ENCODE results near the gene CD70. TPM values are rescaled to one million over a fixed set of nuclear protein-coding genes. Genes with fewer than 3 reads are reported as not detected.
A peak's percentile ranks its signal among the peaks of the same experiment; 100 is the strongest.
"Not testable (repeated sequence)": the region's sequence is repeated elsewhere in the genome, so short reads cannot be mapped to it uniquely, and the experiment has no call there.

CD70 gene, protein sequence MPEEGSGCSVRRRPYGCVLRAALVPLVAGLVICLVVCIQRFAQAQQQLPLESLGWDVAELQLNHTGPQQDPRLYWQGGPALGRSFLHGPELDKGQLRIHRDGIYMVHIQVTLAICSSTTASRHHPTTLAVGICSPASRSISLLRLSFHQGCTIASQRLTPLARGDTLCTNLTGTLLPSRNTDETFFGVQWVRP
- 0.22 to 0.53 TPM (median 0.30 TPM) in 3 replicates for polyA plus RNA-seq
- not detected for polyA plus RNA-seq (2011; ENCODE audit: low read depth)
- polyA plus RNA-seq (2011; cell fraction: cytosol; rRNA removed): 0.12 and 0.31 TPM in 2 replicates
- polyA plus RNA-seq (2011; cell fraction: nucleus; rRNA removed): 0.18 and 0.28 TPM in 2 replicates
- 0.20 and 0.34 TPM in 2 replicates for polyA plus RNA-seq (2012; ENCODE audit: low replicate concordance)
- not detected in 3 replicates for polyA minus RNA-seq
- not detected for polyA minus RNA-seq (2011; cell fraction: cytosol; rRNA and poly(A)+ RNA removed)
- polyA minus RNA-seq (2011; cell fraction: nucleus; rRNA and poly(A)+ RNA removed): not detected in 2 replicates

DNA sequence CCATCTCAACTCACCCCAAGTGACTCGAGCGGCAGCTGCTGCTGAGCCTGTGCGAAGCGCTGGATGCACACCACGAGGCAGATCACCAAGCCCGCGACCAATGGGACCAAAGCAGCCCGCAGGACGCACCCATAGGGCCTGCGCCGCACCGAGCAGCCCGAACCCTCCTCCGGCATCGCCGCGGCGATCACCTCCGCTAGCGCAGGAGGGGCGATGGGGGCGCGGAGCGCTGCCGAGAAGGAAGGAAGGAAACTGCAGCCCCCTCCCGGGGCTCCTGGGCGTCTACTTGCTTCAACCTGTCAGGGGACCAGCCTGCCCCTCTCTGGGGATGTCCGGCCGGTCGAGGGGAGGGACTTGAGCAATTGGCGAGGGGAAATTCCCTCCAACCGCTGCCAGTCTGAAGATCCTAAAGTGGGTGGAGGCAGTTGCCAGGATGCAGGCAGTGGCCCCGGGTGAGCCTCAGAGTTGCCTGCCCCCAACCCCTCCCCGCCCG, at the start of gene CD70:
Gene CD70, minus strand, starts transcription at position 324 of the 493 bp plus-strand sequence. Its CDS starts 148 bp downstream, at position 176.
- FAIRE-seq (no peak), DNase-seq (ENCODE audit: low read depth, low spot score) (no peak)
- Histone ChIP-seq H3K4me1 (ENCODE audit: control insufficient read depth, extremely low read depth, insufficient read depth, low read length) (peaks cover 20% of the 10 kb centered on the region), H3K4me2 (ENCODE audit: control insufficient read depth, extremely low read depth, insufficient read depth, low read depth, low read length) (peak within 1 kb of the TSS; percentile 42), H3K9ac (ENCODE audit: control insufficient read depth, extremely low read depth, insufficient read depth, low read length) (no peak within 1 kb of the TSS), H3K9me1 (ENCODE audit: control insufficient read depth, extremely low read depth, insufficient read depth, low read length) (no peaks in the 10 kb centered on the region), H2AFZ (ENCODE audit: control insufficient read depth, low read length) (peak within 1 kb of the TSS; percentile 26), H3K79me2 (ENCODE audit: control insufficient read depth, insufficient read depth, low read length) (no peaks in the 10 kb centered on the region), H4K20me1 (ENCODE audit: control insufficient read depth, extremely low read depth, insufficient read depth, low read length) (no peaks in the 10 kb centered on the region), H3K27ac (ENCODE audit: control insufficient read depth, insufficient read depth, low read length) (no peak within 1 kb of the TSS), H3K27me3 (ENCODE audit: control insufficient read depth, extremely low read depth, insufficient read depth, low read length) (peaks cover 62% of the 10 kb centered on the region), H3K4me3 (ENCODE audit: control insufficient read depth in 2 of 3, extremely low read depth in 1 of 3, insufficient read depth in 2 of 3, low read depth in 1 of 3, low read length in 3 of 3) (peak within 1 kb of the TSS; percentile 4 to 44 (median 7)), H3K9me3 (ENCODE audit: control insufficient read depth, low read depth, low read length) (no peaks in the 10 kb centered on the region), H3K36me3 (ENCODE audit: control insufficient read depth in 2 of 2, extremely low read depth in 1 of 2, insufficient read depth in 2 of 2, low read length in 2 of 2) (no peaks in the 10 kb centered on the region)
- dilution Hi-C loops (cut with MboI; ENCODE audit: extremely low pct_ligation_motif_present, low sequenced_read_pairs): no loop called here
- TF ChIP-seq EZH2 (IDR thresholded peaks at IDR 0.05; ENCODE audit: low read length): peak; percentile 51
- TF ChIP-seq, protein P1, sequence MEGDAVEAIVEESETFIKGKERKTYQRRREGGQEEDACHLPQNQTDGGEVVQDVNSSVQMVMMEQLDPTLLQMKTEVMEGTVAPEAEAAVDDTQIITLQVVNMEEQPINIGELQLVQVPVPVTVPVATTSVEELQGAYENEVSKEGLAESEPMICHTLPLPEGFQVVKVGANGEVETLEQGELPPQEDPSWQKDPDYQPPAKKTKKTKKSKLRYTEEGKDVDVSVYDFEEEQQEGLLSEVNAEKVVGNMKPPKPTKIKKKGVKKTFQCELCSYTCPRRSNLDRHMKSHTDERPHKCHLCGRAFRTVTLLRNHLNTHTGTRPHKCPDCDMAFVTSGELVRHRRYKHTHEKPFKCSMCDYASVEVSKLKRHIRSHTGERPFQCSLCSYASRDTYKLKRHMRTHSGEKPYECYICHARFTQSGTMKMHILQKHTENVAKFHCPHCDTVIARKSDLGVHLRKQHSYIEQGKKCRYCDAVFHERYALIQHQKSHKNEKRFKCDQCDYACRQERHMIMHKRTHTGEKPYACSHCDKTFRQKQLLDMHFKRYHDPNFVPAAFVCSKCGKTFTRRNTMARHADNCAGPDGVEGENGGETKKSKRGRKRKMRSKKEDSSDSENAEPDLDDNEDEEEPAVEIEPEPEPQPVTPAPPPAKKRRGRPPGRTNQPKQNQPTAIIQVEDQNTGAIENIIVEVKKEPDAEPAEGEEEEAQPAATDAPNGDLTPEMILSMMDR (optimal IDR thresholded peaks at IDR 0.05 in 1 of 3, IDR thresholded peaks at IDR 0.05 in 1 of 3, conservative IDR thresholded peaks at IDR 0.05 in 1 of 3; ENCODE audit: extremely low read depth in 1 of 3, insufficient read depth in 2 of 3, low read length in 3 of 3): no peak

DNA sequence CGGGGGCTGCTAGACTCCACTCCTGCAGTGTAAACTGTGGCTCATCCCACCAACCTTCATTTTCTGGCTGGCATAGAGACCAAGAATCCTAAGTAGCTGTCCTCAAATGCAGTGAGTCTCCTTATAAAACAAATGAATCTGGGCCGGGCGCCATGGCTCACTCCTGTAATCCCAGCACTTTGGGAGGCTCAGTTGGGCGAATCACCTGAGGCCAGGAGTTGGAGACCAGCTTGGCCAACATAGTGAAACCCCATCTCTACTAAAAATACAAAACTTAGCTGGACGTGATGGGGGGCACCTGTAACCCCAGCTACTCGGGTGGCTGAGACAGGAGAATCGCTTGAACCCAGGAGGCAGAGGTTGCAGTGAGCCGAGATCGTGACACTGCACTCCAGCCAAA, 49.4 kb upstream of the CD70 start:
- H3K4me3 ChIP-seq (ENCODE audit: control insufficient read depth in 2 of 3, extremely low read depth in 1 of 3, insufficient read depth in 2 of 3, low read depth in 1 of 3, low read length in 3 of 3); H3K27ac ChIP-seq (ENCODE audit: control insufficient read depth, insufficient read depth, low read length); H3K4me1 ChIP-seq (ENCODE audit: control insufficient read depth, extremely low read depth, insufficient read depth, low read length); H3K79me2 ChIP-seq (ENCODE audit: control insufficient read depth, insufficient read depth, low read length); H3K27me3 ChIP-seq (ENCODE audit: control insufficient read depth, extremely low read depth, insufficient read depth, low read length); dilution Hi-C loops (cut with MboI; ENCODE audit: extremely low pct_ligation_motif_present, low sequenced_read_pairs); DNase-seq (ENCODE audit: low read depth, low spot score); H4K20me1 ChIP-seq (ENCODE audit: control insufficient read depth, extremely low read depth, insufficient read depth, low read length); H3K9me1 ChIP-seq (ENCODE audit: control insufficient read depth, extremely low read depth, insufficient read depth, low read length); H3K9ac ChIP-seq (ENCODE audit: control insufficient read depth, extremely low read depth, insufficient read depth, low read length); H3K4me2 ChIP-seq (ENCODE audit: control insufficient read depth, extremely low read depth, insufficient read depth, low read depth, low read length); H3K36me3 ChIP-seq (ENCODE audit: control insufficient read depth in 2 of 2, extremely low read depth in 1 of 2, insufficient read depth in 2 of 2, low read length in 2 of 2); H2AFZ ChIP-seq (ENCODE audit: control insufficient read depth, low read length); H3K9me3 ChIP-seq (ENCODE audit: control insufficient read depth, low read depth, low read length); FAIRE-seq: not testable (repeated sequence)

All from keratinocyte (primary cell).